ENCODE data around the gene SGMS1.

SGMS1 gene

DNA sequence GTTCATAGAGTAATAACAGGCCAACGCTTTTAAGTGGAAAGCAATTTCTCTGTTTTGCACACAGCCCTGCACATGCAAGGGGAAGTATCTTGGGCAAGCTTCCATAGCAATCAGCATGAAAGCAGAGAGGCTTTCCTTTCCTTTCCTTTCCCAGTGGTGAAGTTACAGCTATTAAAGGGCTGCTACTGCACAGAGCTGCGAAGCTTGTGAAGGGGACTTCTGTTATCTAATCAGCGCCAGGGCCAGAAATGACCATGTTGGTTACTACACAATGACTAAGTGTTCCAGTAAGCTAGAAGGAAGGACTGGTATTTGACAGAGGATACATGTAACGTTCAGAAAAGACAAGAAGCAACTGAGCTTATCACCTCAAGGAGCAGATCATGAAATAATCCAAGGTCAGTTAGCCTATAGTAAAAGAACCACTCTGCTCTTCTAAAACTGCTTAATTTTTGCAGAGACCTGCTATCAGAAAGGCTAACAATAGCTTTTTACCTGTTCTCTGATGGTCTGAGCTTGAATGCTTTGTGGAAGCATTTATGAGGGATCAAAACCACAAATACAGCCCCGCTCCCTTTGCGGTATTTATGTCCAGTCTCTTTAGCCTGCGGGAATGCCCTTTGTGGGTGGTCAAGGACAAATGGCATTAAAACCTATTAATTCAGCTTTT, 45.9 kb downstream of the SGMS1 start:
- H3K27ac ChIP-seq, result no peak overlapping the region
- POLR2A ChIA-PET (ENCODE audit: low non-redundant PET), result no interaction called here
- CTCF ChIA-PET, result interaction anchor here (0.9 kb wide), 1 partner anchor 36 kb away, joined by 4 read pairs; no protein-coding TSS in a partner anchor
- no peak for DNase-seq (ENCODE audit: low spot score)
- no peak for TF ChIP-seq CTCF (conservative IDR thresholded peaks at IDR 0.05; ENCODE audit: low read depth)

DNA sequence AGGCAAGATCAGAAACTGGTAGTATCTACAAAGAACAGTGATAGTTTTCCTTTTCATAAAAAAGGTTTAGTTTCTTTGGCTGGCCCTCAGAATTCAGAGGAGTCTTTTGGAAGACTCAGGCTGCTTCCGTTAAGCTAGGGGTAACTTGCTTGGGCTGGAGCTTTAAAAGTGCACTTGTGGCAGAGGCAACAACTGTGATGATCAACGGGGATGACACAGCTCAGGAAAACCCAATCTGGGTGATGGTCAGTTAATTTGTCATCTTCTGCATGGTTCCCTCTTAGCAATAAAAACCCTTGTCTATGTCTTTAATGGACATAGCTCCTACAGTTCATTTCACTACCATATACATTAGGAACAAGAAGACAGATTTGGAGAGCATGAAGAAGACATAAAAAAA, 46.7 kb downstream of the SGMS1 start:
- ChIA-PET CTCF (no interaction called here), POLR2A (ENCODE audit: low non-redundant PET) (no interaction called here)
- H3K27ac ChIP-seq, result no peak overlapping the region
- no peak for DNase-seq (ENCODE audit: low spot score)
- TF ChIP-seq CTCF (conservative IDR thresholded peaks at IDR 0.05; ENCODE audit: low read depth), result no peak

DNA sequence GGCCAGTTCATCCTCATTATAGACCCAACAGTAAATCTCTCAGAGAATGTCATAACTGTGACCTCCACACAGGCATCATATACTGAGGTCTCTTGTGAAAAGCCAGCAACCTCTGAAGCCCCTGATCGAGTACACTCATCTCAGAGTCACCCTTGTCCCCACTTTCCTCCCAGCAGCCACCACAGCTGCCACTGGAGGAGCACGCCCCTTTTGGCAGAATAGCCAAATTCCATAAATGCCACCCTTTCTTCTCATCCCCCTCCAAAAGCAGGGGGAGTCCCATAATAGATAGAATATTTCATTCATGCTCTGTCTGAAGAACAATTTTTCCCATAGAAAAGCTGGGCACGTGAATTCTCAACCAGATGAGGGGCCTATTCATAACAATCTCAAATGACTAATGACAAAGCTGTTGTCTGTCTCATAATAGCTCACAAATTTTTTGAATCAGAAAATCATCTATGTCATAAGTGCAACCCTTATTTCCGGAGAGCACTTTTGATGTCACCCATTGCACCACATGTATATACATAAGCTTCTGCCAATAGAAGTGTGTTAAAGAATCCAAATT, 47.4 kb downstream of the SGMS1 start:
- ChIA-PET POLR2A (ENCODE audit: low non-redundant PET) (no interaction called here), CTCF (no interaction called here)
- no peak for DNase-seq (ENCODE audit: low spot score)
- no peak overlapping the region for H3K27ac ChIP-seq
- TF ChIP-seq CTCF (conservative IDR thresholded peaks at IDR 0.05; ENCODE audit: low read depth), result no peak

DNA sequence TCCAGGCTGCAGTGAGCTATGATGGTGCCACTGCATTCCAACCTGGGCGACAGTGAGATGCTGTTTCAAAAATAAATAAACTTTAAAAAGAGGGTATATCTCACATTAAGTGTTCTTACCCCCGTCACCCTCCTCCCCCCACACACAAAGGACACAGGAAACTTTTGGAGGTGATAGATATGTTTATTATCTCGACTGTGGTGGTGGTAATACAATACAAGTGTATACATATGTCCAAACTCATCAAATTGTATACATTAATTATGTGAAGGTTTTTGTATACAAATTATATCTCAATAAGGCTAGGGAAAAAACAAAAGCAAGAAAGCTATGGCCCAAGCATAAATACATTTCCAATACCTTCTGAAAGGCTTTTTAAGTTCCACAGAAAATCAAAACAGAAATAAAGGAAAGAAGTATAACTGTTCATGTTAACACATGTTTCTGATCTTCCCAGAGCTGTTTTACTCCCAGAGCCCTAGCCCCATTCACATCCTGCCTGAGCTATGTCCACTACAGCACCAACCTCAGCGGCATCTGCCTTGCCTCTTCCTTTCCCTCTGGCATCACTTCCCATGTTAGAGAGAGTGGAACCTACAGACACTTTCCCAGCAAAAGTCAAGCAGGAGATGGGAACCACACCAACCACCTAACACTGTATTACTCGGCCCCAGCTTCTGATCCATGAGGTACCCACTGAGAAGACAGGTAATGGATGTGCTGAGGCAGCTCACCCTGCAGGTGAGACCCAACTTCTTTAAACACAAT, 48.1 kb downstream of the SGMS1 start:
- ChIA-PET CTCF (no interaction called here), POLR2A (ENCODE audit: low non-redundant PET) (no interaction called here)
- no peak for DNase-seq (ENCODE audit: low spot score)
- no peak for TF ChIP-seq CTCF (conservative IDR thresholded peaks at IDR 0.05; ENCODE audit: low read depth)
- no peak overlapping the region for H3K27ac ChIP-seq

GRCh38 chr10:50574931-50575330, 48.8 kb downstream of the SGMS1 start:
- H3K27ac ChIP-seq, result no peak overlapping the region
- CTCF ChIA-PET, result no interaction called here
- TF ChIP-seq CTCF (conservative IDR thresholded peaks at IDR 0.05; ENCODE audit: low read depth), result no peak
- POLR2A ChIA-PET (ENCODE audit: low non-redundant PET), result no interaction called here
- DNase-seq (ENCODE audit: low spot score), result no peak

- ChIA-PET POLR2A (ENCODE audit: low non-redundant PET) (no interaction called here), CTCF (no interaction called here)
- no peak for TF ChIP-seq CTCF (conservative IDR thresholded peaks at IDR 0.05; ENCODE audit: low read depth)
- H3K27ac ChIP-seq, result no peak overlapping the region
- DNase-seq (ENCODE audit: low spot score), result no peak
Measured at GRCh38 chr10:50574305-50574704, 49.5 kb downstream of the SGMS1 start.
